GM23338 (cell line): ENCODE data around the gene NCAPD2. TPM values are rescaled to one million over a fixed set of nuclear protein-coding genes. Genes with fewer than 3 reads are reported as not detected.

Experiments used
- ATAC-seq: fragments of 200-7000 bp; cut with Tn5 transposase; 3 replicates; pipeline ENCODE4 v1.9.1; 2020
- DNase-seq: peaks from one replicate; pipeline ENCODE4 v3.0.0-alpha.2; 2015; ENCODE audit warnings: low spot score
- H2AFZ ChIP-seq: fragments of 200-600 bp; sonication (generic); 2 replicates; pipeline ENCODE4 v1.8.0; 2016; ENCODE audit warnings: antibody characterized with exemption, mild to moderate bottlenecking, moderate library complexity
- H3F3A ChIP-seq: fragments of 200-600 bp; sonication (generic); replicated peaks from 2 replicates; pipeline ENCODE4 v1.8.0; 2017; ENCODE audit warnings: antibody characterized with exemption, mixed run types, low read depth
- H3K27ac ChIP-seq: fragments of 200-600 bp; sonication (generic); 2 replicates; pipeline ENCODE4 v1.6.1; 2016; ENCODE audit warnings: low read depth
- H3K27me3 ChIP-seq: fragments of 200-600 bp; sonication (generic); 2 replicates; pipeline ENCODE4 v1.8.0; 2016; ENCODE audit warnings: mild to moderate bottlenecking, mixed run types, moderate library complexity; ENCODE audit not compliant: insufficient read depth
- H3K36me3 ChIP-seq: fragments of 200-600 bp; sonication (generic); 2 replicates; pipeline ENCODE4 v1.8.0; 2016; ENCODE audit warnings: mild to moderate bottlenecking; ENCODE audit not compliant: insufficient read depth
- H3K4me1 ChIP-seq: fragments of 200-600 bp; sonication (generic); 2 replicates; pipeline ENCODE4 v1.8.0; 2016; ENCODE audit warnings: mild to moderate bottlenecking, moderate library complexity; ENCODE audit not compliant: insufficient read depth
- H3K4me2 ChIP-seq: fragments of 200-600 bp; sonication (generic); 2 replicates; pipeline ENCODE4 v1.7.1; 2017; ENCODE audit warnings: mixed run types
- H3K4me3 ChIP-seq: fragments of 200-600 bp; sonication (generic); 2 replicates; pipeline ENCODE4 v1.6.1; 2016; ENCODE audit warnings: mixed run types
- H3K79me2 ChIP-seq: fragments of 200-600 bp; sonication (generic); replicated peaks from 2 replicates; pipeline ENCODE4 v1.8.0; 2017; ENCODE audit warnings: mild to moderate bottlenecking; ENCODE audit not compliant: insufficient read depth
- H3K9me2 ChIP-seq: fragments of 200-600 bp; sonication (generic); 2 replicates; pipeline ENCODE4 v1.8.0; 2017; ENCODE audit not compliant: insufficient read depth
- H4K20me1 ChIP-seq: fragments of 200-600 bp; sonication (generic); replicated peaks from 2 replicates; pipeline ENCODE4 v1.8.0; 2017; ENCODE audit warnings: mild to moderate bottlenecking; ENCODE audit not compliant: insufficient read depth
- H3K27ac Mint-ChIP-seq: 2 replicates; pipeline ENCODE4 v1.8.0; 2020; ENCODE audit warnings: inconsistent platforms, mild to moderate bottlenecking, moderate library complexity, mixed read lengths
- H3K27me3 Mint-ChIP-seq: 3 replicates; pipeline ENCODE4 v1.8.0; 2022; ENCODE audit warnings: low read depth, mild to moderate bottlenecking, moderate library complexity, mixed read lengths, inconsistent platforms; ENCODE audit not compliant: insufficient read depth, poor library complexity
- H3K36me3 Mint-ChIP-seq: 3 replicates; pipeline ENCODE4 v1.8.0; 2021; ENCODE audit warnings: low read depth, mild to moderate bottlenecking, inconsistent platforms, moderate library complexity, mixed read lengths
- H3K4me1 Mint-ChIP-seq: 3 replicates; pipeline ENCODE4 v1.8.0; 2020; ENCODE audit warnings: mild to moderate bottlenecking, inconsistent platforms, mixed read lengths
- H3K4me3 Mint-ChIP-seq: 3 replicates; pipeline ENCODE4 v1.8.0; 2021; ENCODE audit warnings: moderate library complexity, mild to moderate bottlenecking, inconsistent platforms, mixed read lengths
- H3K9me3 Mint-ChIP-seq: 3 replicates; pipeline ENCODE4 v1.8.0; 2020; ENCODE audit warnings: moderate library complexity, mild to moderate bottlenecking, inconsistent platforms, mixed read lengths
- CREB1 ChIP-seq: fragments of 250-450 bp; sonication (Bioruptor Pico); IDR thresholded peaks from 2 replicates; pipeline ENCODE4 v1.5.0; 2020; ENCODE audit warnings: low read depth, mild to moderate bottlenecking, moderate library complexity
- CTCF ChIP-seq, 2 experiments: fragments of 200-600 bp in 1 of 2; sonication (generic) in 1 of 2; conservative IDR thresholded peaks; 2 replicates each; pipeline versions ENCODE4 v1.5.1 to v1.6.1; 2016 to 2017; ENCODE audit warnings: antibody characterized with exemption in 2 of 2, low read depth in 2 of 2, mild to moderate bottlenecking in 2 of 2, moderate library complexity in 1 of 2
- ETS1 ChIP-seq: IDR thresholded peaks from 2 replicates; pipeline ENCODE4 v1.6.1; 2016; ENCODE audit warnings: antibody characterized with exemption
- EZH2 ChIP-seq: fragments of 200-600 bp; sonication (generic); IDR thresholded peaks from one replicate; pipeline ENCODE4 v1.8.0; 2017; ENCODE audit warnings: antibody characterized with exemption, mild to moderate bottlenecking, low read depth; ENCODE audit not compliant: unreplicated experiment
- EZH2phosphoT487 ChIP-seq: fragments of 200-600 bp; sonication (generic); IDR thresholded peaks from one replicate; pipeline ENCODE4 v1.8.1; 2018; ENCODE audit warnings: antibody characterized with exemption; ENCODE audit not compliant: unreplicated experiment
- JUNB ChIP-seq: IDR thresholded peaks from one replicate; pipeline ENCODE4 v1.6.1; 2016; ENCODE audit warnings: antibody characterized with exemption; ENCODE audit not compliant: unreplicated experiment
- NANOG ChIP-seq: IDR thresholded peaks from 2 replicates; pipeline ENCODE4 v1.6.1; 2016; ENCODE audit warnings: antibody characterized with exemption, borderline replicate concordance
- POLR2AphosphoS5 ChIP-seq: IDR thresholded peaks from 2 replicates; pipeline ENCODE4 v1.6.1; 2016; ENCODE audit warnings: antibody characterized with exemption, low read depth
- REST ChIP-seq: IDR thresholded peaks from one replicate; pipeline ENCODE4 v1.6.1; 2018; ENCODE audit warnings: antibody characterized with exemption; ENCODE audit not compliant: unreplicated experiment
- STAT1 ChIP-seq: IDR thresholded peaks from one replicate; pipeline ENCODE4 v1.6.1; 2016; ENCODE audit warnings: antibody characterized with exemption; ENCODE audit not compliant: unreplicated experiment
- ZNF114 ChIP-seq: fragments of 250-450 bp; sonication (Bioruptor Pico); IDR thresholded peaks from 2 replicates; pipeline ENCODE4 v1.5.0; 2020; ENCODE audit warnings: mild to moderate bottlenecking, moderate library complexity
- ZNF331 ChIP-seq: fragments of 250-450 bp; sonication (Bioruptor Pico); IDR thresholded peaks from 2 replicates; pipeline ENCODE4 v1.5.0; 2020; ENCODE audit warnings: low read depth, mild to moderate bottlenecking, moderate library complexity
- ZNF462 ChIP-seq: fragments of 250-450 bp; sonication (Bioruptor Pico); IDR thresholded peaks from 2 replicates; pipeline ENCODE4 v1.5.0; 2020; ENCODE audit warnings: mild to moderate bottlenecking, moderate library complexity
- polyA plus RNA-seq: library from polyadenylated mRNA; unstranded; fragments of >200 nt; fragmentation: Nextera tagmentation; extraction: Ambion mirVana; gene quantifications from 2 replicates; pipeline ENCODE4 v1.2.1, GENCODE V29; 2016
- total RNA-seq: library from RNA; depleted of rRNA; stranded (reverse); fragments of >200 nt; shearing (Covaris generic); gene quantifications from 2 replicates; pipeline ENCODE4 v1.2.3, GENCODE V29; 2014

NCAPD2 gene
- total and polyA plus RNA-seq, 2 experiments from 2014 or later: 34.2 to 217 TPM

GRCh38 chr12:6560501-6561205 is 66.8 kb downstream of the NCAPD2 start:
- Histone ChIP-seq H3K4me1 (no peaks in the 10 kb centered on the region), H2AFZ (no peak overlapping the region), H3F3A (peaks cover 52% of the 10 kb centered on the region), H3K27ac (no peak overlapping the region), H4K20me1 (peaks cover 22% of the 10 kb centered on the region), H3K27me3 (no peaks in the 10 kb centered on the region), H3K4me2 (no peak overlapping the region), H3K36me3 (peaks cover 75% of the 10 kb centered on the region), H3K4me3 (no peak overlapping the region), H3K79me2 (peaks cover under 1% of the 10 kb centered on the region), H3K9me2 (no peaks in the 10 kb centered on the region)
- peaks cover 90% of the 10 kb centered on the region for H3K36me3 Mint-ChIP-seq
- DNase-seq (no peak), ATAC-seq (no peak)
- H3K9me3 Mint-ChIP-seq: no peaks in the 10 kb centered on the region
- no peak for TF ChIP-seq JUNB
- no peak for TF ChIP-seq EZH2phosphoT487
- no peak for TF ChIP-seq ZNF331 (CRISPR knock-in tag)
- TF ChIP-seq CREB1 (CRISPR knock-in tag): no peak
- TF ChIP-seq POLR2AphosphoS5: no peak
- TF ChIP-seq NANOG: no peak
- no peak for TF ChIP-seq EZH2
- TF ChIP-seq REST: no peak
- no peak for TF ChIP-seq ETS1
- TF ChIP-seq ZNF114 (CRISPR knock-in tag): no peak
- no peak for TF ChIP-seq ZNF462 (CRISPR knock-in tag)
- no peak for TF ChIP-seq CTCF (conservative IDR thresholded peaks at IDR 0.05; ENCODE audit: low read depth in 2 of 2)
- TF ChIP-seq STAT1: no peak
- H3K27me3 Mint-ChIP-seq: peaks cover 6% of the 10 kb centered on the region
- H3K4me1 Mint-ChIP-seq: peaks cover 3% of the 10 kb centered on the region; the same call in 1 of the 3 replicates
- H3K27ac Mint-ChIP-seq: no peak overlapping the region
- H3K4me3 Mint-ChIP-seq: no peak overlapping the region; the same call in 2 of the 3 replicates
